ENCODE data around the gene SCN4A.

Gene SCN4A

GRCh38 chr17:63960006-63960405, 12.7 kb downstream of the SCN4A start:
- no peak overlapping the region for H3K4me3 ChIP-seq (ENCODE audit: low read depth, low read length)

DNA sequence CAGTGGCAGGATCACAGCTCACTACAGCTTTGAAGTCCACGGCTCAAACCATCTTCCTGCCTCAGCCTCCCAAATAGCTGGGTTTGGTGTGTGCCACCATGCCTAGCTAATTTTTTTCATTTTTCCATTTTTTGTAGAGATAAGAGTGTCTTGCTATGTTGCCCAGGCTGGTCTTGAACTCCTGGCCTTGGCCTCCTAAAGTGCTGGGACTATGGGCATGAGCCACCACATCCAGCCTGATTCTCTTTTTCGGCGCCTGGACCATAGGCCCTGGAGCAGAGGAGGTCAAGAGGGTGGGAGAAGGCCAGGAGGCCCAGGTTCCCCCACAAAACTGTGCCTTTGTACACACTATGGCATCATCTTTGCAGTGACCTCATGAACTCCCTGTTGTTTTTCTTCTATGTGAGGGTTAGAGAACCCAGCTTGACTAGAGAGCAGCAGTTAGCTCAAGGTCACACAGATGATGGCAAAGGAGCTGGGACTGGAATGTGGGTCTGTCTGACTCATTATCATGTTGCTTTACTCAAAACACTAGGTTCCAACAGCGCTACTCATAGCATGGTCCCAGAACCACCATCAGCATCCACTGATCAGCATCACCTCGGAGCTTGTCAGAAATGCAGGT, 16.3 kb downstream of the SCN4A start:
- H3K4me3 ChIP-seq (ENCODE audit: low read depth, low read length), result no peak overlapping the region

DNA sequence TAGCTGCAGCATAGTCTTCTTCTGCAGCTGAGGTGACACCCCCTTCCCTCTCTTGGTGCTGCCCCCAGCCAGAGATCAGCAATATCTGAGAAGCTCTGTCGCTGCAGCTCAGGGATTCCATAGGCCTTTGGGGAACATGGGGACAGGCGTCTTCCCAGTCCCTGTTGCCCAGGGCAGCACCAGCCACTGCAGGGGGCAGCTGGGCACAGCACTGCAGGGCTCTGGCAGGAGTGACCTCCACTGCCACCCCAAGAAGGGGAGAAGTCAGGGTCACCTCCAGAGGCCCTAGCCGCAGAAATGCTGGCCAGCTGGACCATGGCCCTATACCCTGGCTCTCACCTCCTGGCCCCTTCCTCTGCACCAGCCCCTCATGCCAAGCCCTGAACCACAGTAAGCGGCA, 16.9 kb downstream of the SCN4A start:
- no peak overlapping the region for H3K4me3 ChIP-seq (ENCODE audit: low read depth, low read length)

- H3K4me3 ChIP-seq (ENCODE audit: low read depth, low read length), result no peak overlapping the region
Observed at GRCh38 chr17:63955232-63955631, 17.5 kb downstream of the SCN4A start.

DNA sequence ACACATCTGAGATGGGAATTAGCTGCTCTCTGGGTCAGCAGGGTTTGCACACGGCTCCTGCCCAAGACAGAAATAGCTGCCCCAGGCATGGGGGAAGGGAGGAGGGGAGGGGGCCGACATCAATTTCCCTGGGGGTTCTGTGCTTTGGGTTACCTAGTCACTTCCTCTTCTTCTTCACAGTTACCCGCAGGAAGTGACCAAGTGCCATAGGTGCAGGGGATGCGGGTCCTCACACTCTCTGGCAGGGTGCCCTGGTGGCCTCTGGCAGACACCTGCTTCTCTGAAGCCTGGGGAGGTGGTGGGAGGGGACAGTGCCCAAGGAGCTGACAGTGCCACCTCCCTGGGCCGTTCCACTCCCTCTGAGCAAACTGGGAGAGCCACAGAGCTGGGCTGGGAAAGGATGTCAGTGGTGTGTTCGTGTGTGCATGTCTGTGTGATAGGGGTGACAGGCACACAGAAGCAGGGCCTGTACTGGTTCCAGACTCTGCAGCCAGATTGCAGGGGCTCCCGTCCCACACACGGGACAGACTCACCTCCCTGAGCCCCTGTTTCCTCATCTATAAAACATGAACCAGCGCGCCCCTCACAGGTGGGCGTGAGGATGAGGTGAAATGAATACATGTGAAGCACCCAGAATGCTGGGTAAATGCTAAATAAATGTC, 18.2 kb downstream of the SCN4A start:
- H3K4me3 ChIP-seq (ENCODE audit: low read depth, low read length), result no peak overlapping the region

GRCh38 chr17:63950940-63951907, 21.5 kb downstream of the SCN4A start:
- H3K4me3 ChIP-seq (ENCODE audit: low read depth, low read length), result no peak overlapping the region

- H3K4me3 ChIP-seq (ENCODE audit: low read depth, low read length), result no peak overlapping the region
Observed at GRCh38 chr17:63949576-63950250, 23.0 kb downstream of the SCN4A start.

DNA sequence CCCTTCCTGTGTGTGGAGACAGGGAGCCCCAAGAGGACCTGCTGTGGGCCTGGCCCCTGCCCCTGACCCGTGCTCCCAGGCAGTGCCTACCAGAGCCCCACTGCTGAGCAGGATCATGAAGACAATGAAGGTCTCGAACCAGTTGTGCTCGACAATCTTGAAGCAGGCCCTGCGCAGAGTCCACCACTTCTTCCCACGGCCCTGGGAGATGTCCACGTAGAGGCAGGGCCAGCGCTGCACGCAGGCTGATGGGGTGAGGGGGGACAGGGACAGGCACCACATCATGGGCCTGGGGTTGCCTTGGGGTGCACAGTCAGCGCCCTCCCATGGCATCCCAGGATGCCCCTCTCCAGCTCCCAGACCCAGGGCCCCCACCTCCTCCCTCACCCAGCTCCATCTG, 24.2 kb downstream of the SCN4A start:
- no peak overlapping the region for H3K4me3 ChIP-seq (ENCODE audit: low read depth, low read length)

DNA sequence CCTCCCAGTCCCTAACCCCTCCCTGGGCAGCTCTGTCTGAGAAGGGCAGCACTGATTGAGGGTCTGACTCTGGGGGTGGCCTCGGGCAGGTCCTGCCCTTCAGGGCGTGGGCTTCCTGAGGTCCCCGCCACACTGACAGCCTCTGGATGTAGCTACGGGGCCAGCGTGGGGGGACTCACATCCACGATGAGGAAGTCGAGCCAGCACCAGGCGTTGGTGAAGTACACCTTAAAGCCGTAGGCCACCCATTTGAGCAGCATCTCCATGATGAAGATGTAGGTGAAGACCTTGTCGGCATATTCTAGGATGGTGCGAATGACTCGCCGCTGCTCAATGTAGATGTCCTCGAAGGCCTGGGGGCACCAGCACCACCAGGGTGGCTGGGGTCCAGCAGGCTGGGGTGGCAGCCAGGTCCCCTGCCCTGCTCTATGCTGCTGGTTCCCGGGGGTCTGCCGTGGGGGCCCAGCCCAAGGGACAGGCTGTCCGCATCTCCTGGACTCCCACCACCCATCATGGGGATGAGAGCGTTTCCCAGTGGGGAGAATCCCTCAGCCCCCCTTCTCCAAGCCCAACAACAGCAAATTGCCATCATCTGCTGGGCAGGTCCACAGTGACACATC, 24.9 kb downstream of the SCN4A start:
- no peak overlapping the region for H3K4me3 ChIP-seq (ENCODE audit: low read depth, low read length)

GRCh38 chr17:63946440-63947363, 26.0 kb downstream of the SCN4A start:
- H3K4me3 ChIP-seq (ENCODE audit: low read depth, low read length), result no peak overlapping the region

GRCh38 chr17:63945784-63946439, 26.8 kb downstream of the SCN4A start:
- H3K4me3 ChIP-seq (ENCODE audit: low read depth, low read length), result no peak overlapping the region

- H3K4me3 ChIP-seq (ENCODE audit: low read depth, low read length), result no peak overlapping the region
Observed at GRCh38 chr17:63944736-63945499, 27.8 kb downstream of the SCN4A start.

- H3K4me3 ChIP-seq (ENCODE audit: low read depth, low read length), result no peak overlapping the region
Observed at GRCh38 chr17:63943745-63944144, 29.0 kb downstream of the SCN4A start.

- H3K4me3 ChIP-seq (ENCODE audit: low read depth, low read length), result no peak overlapping the region
Observed at GRCh38 chr17:63942309-63942985, 30.3 kb downstream of the SCN4A start.

GRCh38 chr17:63941751-63942150, 31.0 kb downstream of the SCN4A start:
- no peak overlapping the region for H3K4me3 ChIP-seq (ENCODE audit: low read depth, low read length)

GRCh38 chr17:63941162-63941561, 31.6 kb downstream of the SCN4A start:
- no peak overlapping the region for H3K4me3 ChIP-seq (ENCODE audit: low read depth, low read length)

- no peak overlapping the region for H3K4me3 ChIP-seq (ENCODE audit: low read depth, low read length)
Observed at GRCh38 chr17:63940584-63940983, 32.1 kb downstream of the SCN4A start.

- H3K4me3 ChIP-seq (ENCODE audit: low read depth, low read length), result no peak overlapping the region
Observed at GRCh38 chr17:63939884-63940283, 32.8 kb downstream of the SCN4A start.

Data from iPS-11a (cell line).